ENCODE results near the gene CDC42SE2.
"Not testable (repeated sequence)": the region's sequence is repeated elsewhere in the genome, so short reads cannot be mapped to it uniquely, and the experiment has no call there.

Gene CDC42SE2

DNA sequence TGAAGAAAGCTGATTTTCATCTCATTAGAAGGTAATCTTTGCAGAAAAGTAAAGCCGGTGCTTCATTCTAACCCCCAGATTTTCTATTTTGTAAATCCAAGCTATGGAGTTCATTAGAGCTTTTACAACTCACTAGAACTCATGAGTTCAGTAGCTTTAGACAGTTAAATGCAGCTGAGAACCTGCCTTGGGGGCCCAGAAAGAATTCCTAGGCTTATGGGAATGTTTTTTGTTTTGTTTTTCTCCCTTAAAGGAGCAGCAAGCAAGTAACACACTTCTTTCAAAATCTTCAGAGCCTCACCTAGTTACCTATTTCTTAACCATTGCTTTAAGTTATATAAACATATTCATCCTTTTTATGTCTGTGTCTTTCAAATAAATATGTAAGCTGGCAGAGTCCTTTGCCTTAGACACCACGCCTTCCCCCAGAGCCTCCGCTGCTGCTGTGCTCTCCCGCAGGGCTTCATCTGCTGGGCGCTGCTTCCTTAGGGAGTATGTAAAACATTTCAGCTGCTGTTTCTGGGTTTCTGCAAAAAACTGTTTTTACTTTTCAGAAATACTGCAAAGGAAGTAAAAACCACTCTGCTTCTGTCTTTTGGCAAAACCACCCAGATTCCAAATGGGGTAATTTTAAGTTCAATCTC, 132.9 kb downstream of the CDC42SE2 start:
- DNase-seq: no peak

DNA sequence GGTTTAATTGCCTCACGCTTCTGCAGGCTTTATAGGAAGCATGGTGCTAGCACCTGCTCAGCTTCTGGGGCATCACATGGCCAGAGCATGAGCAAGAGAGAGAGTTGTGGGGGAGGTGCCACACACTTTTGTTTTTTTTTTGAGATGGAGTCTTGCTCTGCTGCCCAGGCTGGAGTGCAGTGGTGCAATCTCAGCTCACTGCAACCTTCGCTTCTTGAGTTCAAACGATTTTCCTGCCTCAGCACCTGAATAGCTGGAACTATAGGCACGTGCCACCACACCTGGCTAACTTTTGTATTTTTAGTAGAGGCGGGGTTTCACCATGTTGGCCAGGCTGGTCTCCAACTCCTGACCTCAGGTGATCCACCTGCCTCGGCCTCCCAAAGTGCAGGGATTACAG, 135.2 kb downstream of the CDC42SE2 start:
- not testable (repeated sequence) for DNase-seq

DNA sequence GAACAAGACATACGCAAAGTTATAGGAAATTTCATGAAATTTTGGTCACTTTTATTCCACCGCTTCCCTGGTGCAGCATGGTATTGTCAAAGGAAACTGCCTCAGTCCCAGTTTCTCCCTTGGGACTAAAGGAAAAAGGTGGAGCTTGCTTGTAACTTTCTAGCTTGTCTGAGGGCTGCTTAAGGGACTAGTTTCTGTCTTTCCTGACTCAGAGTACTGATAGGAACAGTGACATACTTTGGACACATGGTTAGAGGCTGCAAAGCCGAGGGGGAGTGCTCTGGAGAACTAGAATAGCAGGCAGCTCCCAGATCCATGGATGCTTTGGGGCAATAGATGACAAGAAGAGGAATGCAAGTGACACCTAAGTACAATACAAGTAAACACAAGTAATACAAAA, 136.7 kb downstream of the CDC42SE2 start:
- DNase-seq: no peak

DNA sequence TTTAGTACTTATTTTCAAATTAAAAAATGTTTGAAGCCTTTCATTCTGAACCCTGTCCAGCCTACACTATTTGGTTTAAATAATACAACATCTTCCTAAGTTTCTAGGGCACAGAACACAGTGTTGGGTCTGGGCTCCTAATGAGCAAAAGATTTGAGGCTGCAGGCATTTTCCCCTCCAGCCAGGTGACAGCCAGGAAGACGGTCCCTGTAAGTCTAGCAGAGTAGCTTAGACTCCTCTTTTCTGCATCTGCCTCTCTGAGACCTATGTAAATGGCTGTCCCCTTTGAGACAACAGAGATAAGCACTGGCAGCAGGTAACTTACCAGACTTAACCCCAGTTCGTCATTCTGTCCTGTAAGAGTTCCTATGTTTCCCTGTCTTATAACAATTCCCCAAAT, 141.8 kb downstream of the CDC42SE2 start:
- no peak for DNase-seq

DNA sequence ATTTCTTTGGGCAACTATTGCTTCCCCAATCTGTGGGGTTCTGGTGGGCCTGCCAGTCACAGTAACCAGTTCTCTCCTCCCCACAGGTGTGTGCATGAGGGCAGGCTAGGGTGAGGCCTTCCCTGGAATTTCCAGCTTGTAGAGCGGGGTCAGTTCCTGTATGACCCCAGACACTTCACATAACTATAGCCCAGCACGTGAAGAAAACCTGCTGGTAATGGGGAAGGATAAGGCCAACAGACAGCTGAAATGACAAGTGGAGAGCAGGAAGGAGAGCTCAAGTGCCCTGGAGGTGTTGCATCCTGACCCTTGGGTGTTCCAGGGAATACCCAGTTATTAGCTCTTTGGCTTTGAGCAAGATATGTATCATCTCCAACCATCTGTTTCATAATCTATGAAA, 142.2 kb downstream of the CDC42SE2 start:
- no peak for DNase-seq

DNA sequence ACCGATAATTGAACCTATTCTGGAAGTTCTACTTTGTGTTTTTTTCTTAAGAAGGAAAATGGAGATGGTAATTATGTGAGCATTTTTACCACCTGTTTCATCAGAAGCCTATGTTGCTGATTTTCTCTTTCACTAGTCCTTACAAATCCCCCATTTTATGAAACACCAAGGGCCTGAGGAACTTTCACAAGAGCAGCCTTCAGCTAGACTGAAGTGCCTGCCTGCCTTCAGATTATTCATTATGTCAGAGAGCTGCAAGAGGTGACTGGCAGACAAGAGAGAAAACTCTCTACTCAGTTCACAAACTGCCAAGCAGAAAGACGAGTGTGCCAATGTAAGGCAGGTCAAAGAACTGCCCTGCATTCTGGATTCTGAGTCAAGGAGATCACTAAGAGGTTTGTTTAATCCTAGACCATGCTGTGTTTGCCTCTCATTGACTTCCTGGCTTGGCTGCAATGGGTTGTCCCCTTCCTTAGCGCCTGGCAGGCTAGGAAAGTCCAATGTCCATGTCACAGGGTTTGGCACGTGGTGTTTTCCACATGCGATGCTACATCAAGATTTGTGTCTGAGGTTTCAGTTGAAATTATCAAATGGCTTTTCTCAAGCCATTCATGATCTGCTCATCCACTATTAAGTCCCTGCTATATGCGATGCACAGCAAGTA, 143.3 kb downstream of the CDC42SE2 start:
- DNase-seq: no peak

DNA sequence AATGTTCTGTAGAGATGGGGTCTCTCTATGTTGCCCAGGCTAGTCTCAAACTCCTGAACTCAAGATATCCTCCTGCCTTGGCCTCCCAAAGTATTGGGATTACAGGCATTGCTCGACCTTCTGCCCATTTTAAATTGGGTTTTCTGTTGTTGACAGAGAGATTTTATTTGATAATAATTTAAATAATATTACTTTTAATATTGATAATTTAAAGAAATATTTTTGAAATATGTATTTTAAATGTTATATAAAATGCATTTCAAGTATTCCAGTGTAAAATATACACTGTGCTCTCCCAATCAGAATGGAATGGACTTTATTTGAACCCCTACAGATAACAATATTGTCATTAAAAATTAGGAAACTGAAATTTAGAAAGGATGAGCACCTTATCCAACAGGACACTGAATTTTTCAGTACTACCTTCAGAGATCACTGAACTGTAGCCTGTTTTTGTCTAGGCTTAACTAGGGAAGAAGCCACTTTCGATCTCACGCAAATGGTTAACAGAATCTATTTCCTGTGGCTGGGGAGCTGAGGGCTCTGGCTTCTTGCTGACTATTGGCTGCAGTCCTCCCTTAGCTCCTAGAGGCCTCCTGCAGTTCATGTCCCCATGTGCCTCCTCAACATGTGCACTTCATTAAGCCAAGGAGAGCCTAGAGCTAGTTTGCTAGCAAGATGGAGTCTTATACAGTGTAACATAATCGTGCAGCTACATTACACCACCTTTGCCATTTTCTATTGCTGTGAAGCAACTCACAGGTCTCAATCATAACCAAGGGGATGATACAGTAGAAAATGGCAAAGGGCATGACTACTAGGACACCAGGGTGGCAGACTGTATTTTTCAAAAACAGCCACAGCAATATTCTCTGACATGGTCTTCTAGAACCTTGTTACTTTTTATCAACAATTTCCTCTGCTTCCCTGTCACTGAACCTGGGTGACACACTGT, 150.0 kb downstream of the CDC42SE2 start:
- no peak for DNase-seq

DNA sequence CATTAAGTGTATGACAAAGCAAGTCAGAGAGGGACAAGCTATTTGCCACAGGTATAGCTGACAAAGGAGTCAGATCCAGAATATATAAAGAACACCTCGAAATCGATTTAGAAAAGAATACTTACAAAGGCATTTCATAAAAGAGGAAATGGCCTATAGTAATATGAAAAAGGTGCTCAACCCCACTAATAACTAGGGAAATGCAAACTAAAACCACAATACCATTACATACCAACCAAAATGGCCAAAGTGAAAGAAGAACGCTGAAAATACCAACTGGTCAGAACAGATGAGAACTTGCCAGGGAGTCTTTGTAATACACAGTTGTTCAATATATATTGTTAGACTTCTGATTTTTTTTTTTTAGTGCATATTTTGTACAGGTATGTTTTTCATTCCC, 152.9 kb downstream of the CDC42SE2 start:
- no peak for DNase-seq

DNA sequence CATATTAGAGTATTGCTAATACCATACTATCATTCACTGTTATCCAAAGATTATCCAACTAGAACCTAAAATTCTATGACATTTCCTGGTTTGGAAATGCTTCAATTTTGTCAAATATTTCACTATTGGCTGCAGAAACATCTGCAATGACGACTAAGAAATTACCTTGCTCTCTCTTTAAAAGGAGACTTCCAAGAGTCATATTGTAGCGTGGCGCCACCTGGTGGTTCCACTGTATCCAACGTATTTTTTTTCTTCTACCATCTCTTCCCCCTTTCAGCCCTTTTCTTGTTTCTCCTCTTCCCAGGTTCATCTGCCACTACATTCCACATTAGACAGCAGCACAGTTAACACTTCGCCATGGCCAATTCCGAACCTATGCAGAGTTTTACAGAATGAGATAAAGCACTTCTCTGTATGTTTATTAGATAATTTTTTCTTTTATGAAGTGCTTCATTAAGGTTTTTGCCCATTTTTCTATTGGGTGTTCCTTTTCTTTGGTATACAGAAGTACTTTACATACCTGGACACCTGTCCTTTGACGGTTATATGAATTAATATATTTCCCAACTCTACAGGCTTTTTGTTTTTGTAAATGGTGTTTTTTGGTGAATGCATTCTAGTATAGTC, 153.5 kb downstream of the CDC42SE2 start:
- DNase-seq: peak; percentile 57

DNA sequence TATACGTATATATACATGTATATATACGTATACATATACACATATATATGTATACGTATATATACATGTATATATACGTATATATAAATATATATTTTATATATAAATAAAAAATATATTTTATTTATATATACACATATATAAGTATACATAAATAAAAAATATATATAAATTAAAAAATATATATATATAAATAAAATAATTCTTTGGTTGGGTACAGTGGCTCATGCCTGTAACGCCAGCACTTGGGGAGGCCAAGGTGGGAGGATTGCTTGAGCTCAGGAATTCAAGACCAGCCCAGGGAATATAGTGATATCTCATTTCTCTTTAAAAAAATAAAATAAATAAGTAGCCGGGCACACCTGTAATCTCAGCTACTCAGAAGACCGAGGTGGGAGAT, 155.0 kb downstream of the CDC42SE2 start:
- DNase-seq: no peak

DNA sequence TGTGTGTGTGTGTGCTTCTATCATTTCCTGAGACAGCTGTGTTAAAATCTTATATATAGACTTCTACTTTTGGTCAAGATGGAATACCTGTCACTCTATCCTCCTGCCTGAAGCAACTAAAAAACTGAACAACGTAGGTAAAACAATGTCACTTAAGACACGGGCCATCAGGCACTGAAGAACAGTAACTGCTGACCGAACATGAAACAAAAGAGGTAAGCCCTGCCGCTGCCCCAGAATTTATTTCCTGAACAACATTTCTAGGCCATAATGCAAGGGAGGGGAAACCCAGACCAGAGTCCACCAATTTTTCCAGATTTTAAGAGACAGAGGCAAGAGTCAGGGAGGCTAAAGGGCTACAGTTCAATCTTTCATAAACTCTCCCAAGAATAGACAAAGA, 156.0 kb downstream of the CDC42SE2 start:
- no peak for DNase-seq

DNA sequence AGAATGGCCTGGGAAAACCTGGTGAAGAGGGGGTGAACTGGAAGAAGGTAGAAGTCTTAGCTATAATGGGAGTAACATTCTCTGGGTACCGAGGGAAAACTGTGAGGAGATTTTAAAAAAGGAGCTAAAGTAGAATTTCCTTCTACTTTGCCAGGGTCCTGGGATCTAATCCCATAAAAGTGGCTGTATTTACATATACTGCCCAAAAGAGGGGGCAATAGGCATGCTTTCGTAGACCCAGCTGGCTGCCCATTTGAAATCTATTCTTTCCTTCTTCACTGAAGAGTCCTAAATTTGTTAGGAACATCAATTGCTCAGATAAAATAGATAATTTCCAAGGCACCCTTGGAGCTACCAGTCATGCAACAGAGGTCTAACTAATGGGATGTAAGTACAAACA, 159.2 kb downstream of the CDC42SE2 start:
- DNase-seq: peak; percentile 2

DNA sequence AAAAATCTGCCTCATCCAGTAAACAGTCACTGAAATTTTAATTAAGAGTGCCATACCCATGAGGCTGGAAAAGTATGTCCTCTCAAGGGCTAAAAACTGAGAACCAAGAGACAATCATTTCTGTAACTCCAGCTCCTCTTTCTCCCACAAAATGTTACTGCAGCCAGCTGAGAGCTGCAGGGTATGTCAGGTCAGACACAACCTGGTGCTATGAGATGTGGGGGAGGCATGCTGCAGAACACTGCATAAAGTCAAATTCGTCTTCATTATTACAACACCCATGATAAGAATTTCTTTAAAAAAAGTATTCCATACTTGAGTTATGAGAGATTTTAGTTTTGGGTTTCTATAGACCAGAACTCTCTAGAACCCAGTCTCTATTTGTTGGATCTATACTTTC, 162.2 kb downstream of the CDC42SE2 start:
- DNase-seq: no peak

DNA sequence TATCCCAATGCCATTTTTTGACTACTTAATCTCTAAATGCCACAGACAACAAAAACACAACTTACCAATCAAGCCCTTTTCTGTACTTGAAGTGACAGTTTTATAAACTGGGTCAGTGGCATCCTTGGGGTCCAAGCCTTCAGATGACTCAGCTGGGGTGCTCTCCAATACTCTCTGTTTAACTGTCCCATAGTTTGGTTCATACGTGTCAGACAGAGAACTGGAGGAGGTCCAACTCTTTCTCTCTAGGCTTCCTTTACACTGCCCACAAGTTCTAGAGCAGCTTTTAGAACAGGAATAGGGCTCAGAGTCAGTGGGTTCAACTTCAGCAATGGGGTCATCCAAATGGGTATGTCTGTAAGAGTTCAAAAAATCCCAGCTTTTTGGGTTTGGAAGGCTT, 166.9 kb downstream of the CDC42SE2 start:
- DNase-seq: no peak

DNA sequence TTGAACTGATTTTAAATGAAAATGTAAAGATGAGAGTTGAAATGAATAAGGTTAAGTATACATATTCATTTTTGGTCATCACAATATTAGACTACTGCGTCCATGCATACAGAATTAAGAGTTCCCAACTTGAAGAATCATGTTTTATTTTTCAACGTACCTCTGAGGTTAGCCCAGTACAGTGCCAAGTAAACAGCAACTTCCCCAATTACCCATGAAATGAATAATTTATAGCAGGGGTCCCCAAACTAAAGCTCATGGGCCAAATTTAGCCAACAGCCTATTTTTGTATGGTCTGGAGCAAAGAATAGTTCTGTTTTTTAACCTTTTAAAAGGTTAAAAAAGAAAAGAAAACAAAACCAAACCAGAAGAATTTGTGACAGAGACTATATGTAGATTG, 167.9 kb downstream of the CDC42SE2 start:
- no peak for DNase-seq

DNA sequence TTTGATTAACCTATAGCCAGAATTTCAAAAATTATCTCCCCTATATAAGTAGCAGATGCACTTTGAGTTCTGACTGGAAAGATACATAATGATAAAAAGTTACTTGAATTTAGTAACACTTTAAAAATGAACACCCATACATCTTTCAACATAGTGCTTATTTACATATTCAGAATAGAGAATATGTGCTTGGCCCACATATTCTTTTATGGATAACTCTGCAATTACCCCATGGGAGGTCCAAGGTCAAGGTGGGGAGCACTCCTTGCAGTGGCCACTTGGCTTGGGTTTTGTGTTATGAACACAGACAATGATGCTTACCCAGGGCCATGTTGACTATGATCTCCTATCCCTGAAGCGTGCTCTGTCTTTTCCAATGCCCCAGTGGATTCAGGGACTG, 169.3 kb downstream of the CDC42SE2 start:
- DNase-seq: no peak

DNA sequence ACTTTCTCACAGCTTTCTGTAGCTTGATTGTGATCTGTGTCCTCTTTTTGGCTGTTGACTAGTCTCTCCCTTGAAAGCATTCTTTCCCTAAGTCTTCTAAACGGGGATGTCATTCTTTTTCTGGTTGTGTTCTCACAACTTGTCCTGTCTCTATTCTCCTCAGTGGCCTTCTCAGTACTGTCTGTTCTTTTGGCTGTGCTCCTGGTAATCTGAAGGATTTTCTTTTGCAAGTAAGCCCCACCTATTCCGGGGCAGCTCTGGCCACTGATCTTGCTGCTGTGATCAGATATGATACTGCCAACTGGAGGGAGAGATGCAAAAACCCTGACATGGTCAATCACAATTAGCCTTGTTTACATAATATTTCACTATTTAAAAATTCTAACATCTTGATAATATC, 172.2 kb downstream of the CDC42SE2 start:
- no peak for DNase-seq

DNA sequence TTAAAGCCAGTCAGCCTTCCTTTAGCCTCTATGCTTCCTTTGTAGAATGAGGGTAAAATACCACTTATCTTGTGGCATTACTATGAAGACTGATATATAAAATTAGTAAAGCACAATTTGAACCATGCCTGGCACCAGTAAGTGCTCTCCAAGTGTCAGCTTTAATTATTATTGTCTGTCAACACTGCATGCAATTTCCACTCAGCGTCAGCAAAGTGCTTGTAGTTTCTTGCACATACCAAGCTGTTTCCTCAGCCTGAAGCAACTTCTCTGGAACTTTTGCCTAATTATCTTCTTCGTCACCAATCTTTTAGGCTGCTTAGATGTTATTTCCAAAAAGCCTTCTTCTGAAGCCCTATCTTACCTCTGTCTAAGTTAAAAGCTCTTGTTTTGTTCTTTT, 177.3 kb downstream of the CDC42SE2 start:
- no peak for DNase-seq

Data from NCI-H345 (cell line).